CD4-positive, alpha-beta memory T cell (primary cell): ENCODE data around the gene KDM7A. TPM values are rescaled to one million over a fixed set of nuclear protein-coding genes. Genes with fewer than 3 reads are reported as not detected.

Source experiments
- CTCF ChIA-PET: fragments of 350-600 bp; sonication (Branson Sonifier 250); formaldehyde crosslinking; loops from one replicate; lab custom pipeline; 2021; ENCODE audit warnings: inconsistent platforms; ENCODE audit not compliant: partially characterized antibody; lab: Charles Lee
- POLR2A ChIA-PET: fragments of 350-600 bp; sonication (Branson Sonifier 250); formaldehyde crosslinking; loops from one replicate; lab custom pipeline; 2021; ENCODE audit not compliant: partially characterized antibody; lab: Charles Lee
- DNase-seq, 5 donors: peaks; one replicate each; pipeline versions ENCODE4 v3.0.0 to v3.0.0-alpha.2; 2020 to 2022; ENCODE audit warnings: mixed read lengths in 1 of 5
- H3K27ac ChIP-seq: one replicate; pipeline ENCODE4 v1.7.0; 2013; ENCODE audit warnings: low read depth, low read length
- H3K27me3 ChIP-seq: 2 replicates; pipeline ENCODE4 v1.7.0; 2013; ENCODE audit warnings: mild to moderate bottlenecking, low read length, moderate library complexity; ENCODE audit not compliant: insufficient read depth
- H3K36me3 ChIP-seq: 2 replicates; pipeline ENCODE4 v1.7.0; 2013; ENCODE audit warnings: mild to moderate bottlenecking, low read length, moderate library complexity; ENCODE audit not compliant: insufficient read depth
- H3K4me1 ChIP-seq: 2 replicates; pipeline ENCODE4 v1.7.0; 2013; ENCODE audit warnings: mild to moderate bottlenecking, low read length, moderate library complexity; ENCODE audit not compliant: insufficient read depth
- H3K4me3 ChIP-seq, 2 donors: one replicate each; pipeline ENCODE4 v1.7.0; 2013; ENCODE audit warnings: low read length in 2 of 2, mild to moderate bottlenecking in 1 of 2
- H3K9me3 ChIP-seq, 2 donors: one replicate each; pipeline ENCODE4 v1.7.0; 2013; ENCODE audit warnings: low read length in 2 of 2, control low read depth in 1 of 2; ENCODE audit not compliant: control insufficient read depth in 1 of 2
- H3K27ac Mint-ChIP-seq, 7 donors: one replicate each; pipeline ENCODE4 v1.8.0; 2020 to 2021; ENCODE audit warnings: mixed read lengths in 7 of 7, mild to moderate bottlenecking in 6 of 7, inconsistent platforms in 3 of 7, moderate library complexity in 3 of 7
- H3K27me3 Mint-ChIP-seq, 2 donors: one replicate each; pipeline ENCODE4 v1.8.0; 2020 to 2021; ENCODE audit warnings: mixed read lengths in 2 of 2
- H3K36me3 Mint-ChIP-seq, 2 donors: one replicate each; pipeline ENCODE4 v1.8.0; 2020 to 2021; ENCODE audit warnings: mixed read lengths in 2 of 2, inconsistent platforms in 1 of 2, mild to moderate bottlenecking in 1 of 2
- H3K4me1 Mint-ChIP-seq, 4 donors: one replicate each; pipeline ENCODE4 v1.8.0; 2020 to 2021; ENCODE audit warnings: mixed read lengths in 4 of 4, mild to moderate bottlenecking in 1 of 4
- H3K4me3 Mint-ChIP-seq, 8 donors: one replicate each; pipeline ENCODE4 v1.8.0; 2020 to 2021; ENCODE audit warnings: mixed read lengths in 8 of 8, mild to moderate bottlenecking in 7 of 8, moderate library complexity in 6 of 8, inconsistent platforms in 3 of 8
- H3K9me3 Mint-ChIP-seq, 8 donors: one replicate each; pipeline ENCODE4 v1.8.0; 2020 to 2021; ENCODE audit warnings: mixed read lengths in 8 of 8, mild to moderate bottlenecking in 5 of 8, inconsistent platforms in 3 of 8, moderate library complexity in 1 of 8
- intact Hi-C: fragments of 100-400 bp; cut with micrococcal nuclease; formaldehyde crosslinking; loops from one replicate; pipeline ENCODE4 v1.15.1; 2023
- polyA plus RNA-seq, 2 donors: library from polyadenylated mRNA; unstranded; fragments of 300-500 nt; fragmentation: Illumina TruSeq; gene quantifications; one replicate each; pipeline ENCODE4 v1.2.3, GENCODE V29; 2021
- total RNA-seq, 2 experiments: library from RNA; stranded (reverse); gene quantifications; one replicate each; pipeline ENCODE4 v1.2.3, GENCODE V29; 2021

The KDM7A gene
- total and polyA plus RNA-seq, 4 experiments from 2014 or later: 3.3 to 45.9 (median 23.6) TPM

GRCh38 chr7:140035400-140036223 lies 141.2 kb downstream of the KDM7A start:
- POLR2A ChIA-PET: no interaction called here
- H3K36me3 Mint-ChIP-seq: peaks cover 54 to 78% of the 10 kb centered on the region in 2 donors

More at GRCh38 chr7:140035400-140036223, 141.2 kb downstream of the KDM7A start:
- H3K4me3 ChIP-seq: no peak overlapping the region
- no peaks in the 10 kb centered on the region for H3K27me3 Mint-ChIP-seq
- H3K4me1 Mint-ChIP-seq: peaks cover 19 to 44% (median 32%) of the 10 kb centered on the region in 4 donors
- H3K27ac ChIP-seq: no peak overlapping the region
- H3K4me1 ChIP-seq: peaks cover 11% of the 10 kb centered on the region
- DNase-seq: no peak
- intact Hi-C loops: no loop called here
- CTCF ChIA-PET: interaction anchor here (0.8 kb wide), 1 partner anchor 390 kb away, joined by 3 read pairs; no protein-coding TSS in a partner anchor
- H3K4me3 Mint-ChIP-seq: no peak overlapping the region
- no peaks in the 10 kb centered on the region for H3K9me3 Mint-ChIP-seq
- H3K36me3 ChIP-seq: peaks cover 22% of the 10 kb centered on the region
- peak overlapping the region in 3 of 7 donors; percentile 65 to 86 (median 81) for H3K27ac Mint-ChIP-seq
- no peaks in the 10 kb centered on the region for H3K27me3 ChIP-seq
- H3K9me3 ChIP-seq: no peaks in the 10 kb centered on the region

Other genes starting within 250 kb of the KDM7A start
- gene PARP12, start 114.0 kb downstream of the KDM7A start, total RNA-seq: 10 to 100 TPM; 91.8 to 96.6 TPM
- 10 to 100 TPM; 27.0 to 41.3 TPM for gene PARP12, start 114.0 kb downstream of the KDM7A start, polyA plus RNA-seq
- gene SLC37A3, start 221.5 kb upstream of the KDM7A start, total RNA-seq: 10 to 100 TPM; 32.5 to 42.5 TPM
- gene SLC37A3, start 221.5 kb upstream of the KDM7A start, polyA plus RNA-seq: 10 to 100 TPM; 15.0 to 24.0 TPM
- gene RAB19, start 227.1 kb upstream of the KDM7A start, total RNA-seq: 1 to 10 TPM; 2.5 to 3.2 TPM
- gene RAB19, start 227.1 kb upstream of the KDM7A start, polyA plus RNA-seq: 1 to 10 TPM; 1.6 to 2.1 TPM